ENCODE measurements around the gene TEKTIP1. TPM values are rescaled to one million over a fixed set of nuclear protein-coding genes. Genes with fewer than 3 reads are reported as not detected.

Gene TEKTIP1
- polyA plus RNA-seq, 5 donors = 2.3 to 7.5 (median 4.6) TPM

- DNase-seq = no peak
Observed at GRCh38 chr19:3585301-3586126, 46.5 kb downstream of the TEKTIP1 start, which contains the start of gene GIPC3. GIPC3 (plus strand) TSS chr19:3585478; CDS start chr19:3585598, 120 bp downstream.

DNA sequence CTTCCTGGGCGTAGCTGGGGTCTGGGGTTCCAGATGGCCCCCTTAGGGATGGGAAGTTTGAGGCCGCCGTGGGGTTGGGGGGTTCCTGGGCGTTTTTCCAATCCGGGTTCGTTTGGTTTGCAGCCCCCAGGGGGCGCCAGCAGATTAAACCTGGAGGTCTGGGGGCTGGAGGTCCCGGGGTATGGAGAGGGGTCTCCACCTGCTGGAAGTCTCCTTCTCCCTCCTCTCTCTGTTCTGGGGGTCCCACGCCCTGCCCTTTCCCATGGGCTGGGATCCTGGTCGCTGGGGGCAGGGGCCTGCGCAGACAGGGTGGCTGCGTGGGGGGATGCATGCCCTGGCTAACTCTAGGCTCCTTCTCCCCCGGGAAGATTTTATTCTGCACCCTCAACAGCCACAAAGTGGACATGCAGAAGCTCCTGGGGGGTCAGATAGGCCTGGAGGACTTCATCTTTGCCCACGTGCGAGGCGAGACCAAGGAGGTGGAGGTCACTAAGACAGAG lies 47.2 kb downstream of the TEKTIP1 start:
- no peak for DNase-seq

- DNase-seq = no peak
Observed at GRCh38 chr19:3586707-3587346, 47.9 kb downstream of the TEKTIP1 start.

DNA sequence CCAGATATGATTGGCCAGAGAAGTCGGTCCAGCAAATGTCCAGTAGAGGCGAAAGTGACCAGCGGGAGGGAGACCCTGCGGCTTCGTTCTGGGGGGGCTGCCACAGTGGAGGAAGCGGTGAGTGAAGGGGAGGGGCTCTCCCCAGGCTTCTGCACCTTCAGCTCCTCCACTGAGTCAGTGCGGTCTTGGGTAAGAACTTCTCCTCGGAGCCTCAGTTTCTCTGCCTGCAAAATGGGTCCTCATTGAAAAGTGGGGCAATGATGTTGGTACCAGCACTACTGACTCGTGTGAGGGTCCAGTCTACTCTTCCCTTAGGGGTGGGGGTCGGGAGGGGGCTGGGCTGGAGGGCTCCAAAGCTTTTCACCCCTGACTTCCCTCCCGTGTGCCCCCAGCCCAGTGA lies 50.5 kb downstream of the TEKTIP1 start:
- DNase-seq = no peak

- DNase-seq = no peak
Observed at GRCh38 chr19:3589949-3590348, 51.0 kb downstream of the TEKTIP1 start.

DNA sequence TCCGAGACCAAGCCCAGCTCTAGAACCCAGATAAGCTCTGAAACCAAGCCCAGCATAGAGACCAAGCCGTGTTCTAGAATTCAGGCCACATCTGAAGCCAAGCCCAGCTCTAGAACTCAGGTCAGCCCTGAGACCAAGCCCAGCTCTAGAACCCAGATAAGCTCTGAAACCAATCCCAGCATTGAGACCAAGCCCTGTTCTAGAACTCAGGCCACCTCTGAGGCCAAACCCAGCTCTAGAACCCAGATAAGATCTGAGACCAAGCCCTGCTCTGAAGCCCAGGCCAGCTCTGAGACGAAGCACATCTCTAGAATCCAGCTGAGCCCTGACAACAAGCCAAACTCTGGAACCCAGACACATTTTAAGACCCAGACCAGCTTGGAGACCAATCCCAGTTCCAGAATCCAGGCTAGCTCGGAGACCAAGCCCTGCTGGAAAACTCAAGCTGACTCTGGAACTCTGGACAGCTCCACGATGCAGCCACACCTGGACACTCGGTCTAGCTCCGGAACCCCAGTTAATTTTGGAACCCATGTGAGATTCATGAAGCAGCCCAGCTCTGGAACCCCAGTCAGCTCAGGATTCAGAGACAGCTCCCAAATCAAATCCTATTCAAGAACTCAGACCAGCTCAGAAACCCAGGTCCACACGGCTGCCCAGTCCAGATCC lies 52.2 kb downstream of the TEKTIP1 start:
- no peak for DNase-seq

DNA sequence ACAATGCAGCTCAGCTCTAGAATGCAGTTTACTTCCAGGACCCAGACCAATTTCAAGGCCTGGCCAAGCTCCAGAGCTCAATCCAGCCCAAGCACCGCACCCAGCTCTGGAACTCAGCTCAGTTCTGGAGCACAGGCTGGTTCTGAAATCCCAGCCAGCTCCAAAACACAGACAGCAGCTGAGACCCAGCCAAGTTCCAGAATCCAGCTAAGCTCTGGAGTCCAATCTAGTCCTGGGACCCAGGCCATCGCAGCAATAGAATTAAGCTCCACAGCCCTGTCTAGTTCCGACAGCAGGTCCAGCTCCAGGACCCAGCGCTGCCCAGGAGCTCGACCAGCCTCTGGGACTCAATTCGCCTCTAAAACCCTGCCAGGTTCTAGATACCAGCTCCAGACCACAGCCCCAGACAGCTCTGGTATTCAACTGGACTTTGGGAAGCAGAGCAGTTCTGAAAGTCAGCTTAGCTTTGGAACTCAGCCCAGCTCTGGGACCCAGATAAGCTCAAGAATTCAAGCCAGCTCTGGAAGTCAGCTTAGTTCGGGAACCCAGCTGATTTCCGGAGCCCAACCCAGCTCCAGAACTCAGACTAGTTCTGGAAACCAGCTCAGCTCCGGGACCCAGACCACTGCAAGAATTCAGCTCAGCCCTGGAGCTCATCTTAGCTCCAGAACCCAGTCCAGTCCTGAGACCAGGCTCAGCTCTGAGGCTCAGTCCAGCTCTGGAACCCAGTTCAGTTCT lies 53.1 kb downstream of the TEKTIP1 start:
- no peak for DNase-seq

GRCh38 chr19:3593156-3593555 lies 54.2 kb downstream of the TEKTIP1 start:
- DNase-seq = no peak

Other genes starting within 250 kb of the TEKTIP1 start
- gene NFIC, start 172.6 kb upstream of the TEKTIP1 start, polyA plus RNA-seq (ENCODE audit: insufficient read depth in 1 of 5, insufficient read length in 5 of 5, low replicate concordance in 1 of 5) = 10 to 100 TPM; 31.3 to 72.3 (median 36.8) TPM
- 1 to 10 TPM in 3 of 5 donors, under 1 TPM in 2; 0.59 to 3.7 (median 1.1) TPM for gene SMIM24, start 58.6 kb upstream of the TEKTIP1 start, polyA plus RNA-seq (ENCODE audit: insufficient read depth in 1 of 5, insufficient read length in 5 of 5, low replicate concordance in 1 of 5)
- not detected for gene SMIM44, start 55.7 kb upstream of the TEKTIP1 start, polyA plus RNA-seq (ENCODE audit: insufficient read depth in 1 of 5, insufficient read length in 5 of 5, low replicate concordance in 1 of 5)
- gene DOHH, start 38.5 kb upstream of the TEKTIP1 start, polyA plus RNA-seq (ENCODE audit: insufficient read depth in 1 of 5, insufficient read length in 5 of 5, low replicate concordance in 1 of 5) = 10 to 100 TPM in 1 of 5 donors, 1 to 10 TPM in 4; 4.4 to 11.5 (median 6.6) TPM
- gene FZR1, start 32.9 kb upstream of the TEKTIP1 start, polyA plus RNA-seq (ENCODE audit: insufficient read depth in 1 of 5, insufficient read length in 5 of 5, low replicate concordance in 1 of 5) = 10 to 100 TPM; 37.0 to 63.1 (median 50.3) TPM
- gene MFSD12, start 18.4 kb downstream of the TEKTIP1 start, polyA plus RNA-seq (ENCODE audit: insufficient read depth in 1 of 5, insufficient read length in 5 of 5, low replicate concordance in 1 of 5) = 10 to 100 TPM; 28.1 to 48.9 (median 36.4) TPM
- 100 to 1,000 TPM in 1 of 5 donors, 10 to 100 TPM in 4; 72.5 to 129 (median 85.3) TPM for gene HMG20B, start 33.8 kb downstream of the TEKTIP1 start, polyA plus RNA-seq (ENCODE audit: insufficient read depth in 1 of 5, insufficient read length in 5 of 5, low replicate concordance in 1 of 5)
- 1 to 10 TPM; 3.9 to 6.3 (median 4.2) TPM for gene GIPC3, start 46.3 kb downstream of the TEKTIP1 start, polyA plus RNA-seq (ENCODE audit: insufficient read depth in 1 of 5, insufficient read length in 5 of 5, low replicate concordance in 1 of 5)
- gene TBXA2R, start 67.7 kb downstream of the TEKTIP1 start, polyA plus RNA-seq (ENCODE audit: insufficient read depth in 1 of 5, insufficient read length in 5 of 5, low replicate concordance in 1 of 5) = 1 to 10 TPM; 1.6 to 3.8 (median 2.7) TPM
- gene CACTIN, start 87.6 kb downstream of the TEKTIP1 start, polyA plus RNA-seq (ENCODE audit: insufficient read depth in 1 of 5, insufficient read length in 5 of 5, low replicate concordance in 1 of 5) = 10 to 100 TPM; 18.4 to 34.7 (median 26.0) TPM
- 10 to 100 TPM; 16.6 to 32.1 (median 23.6) TPM for gene PIP5K1C, start 161.3 kb downstream of the TEKTIP1 start, polyA plus RNA-seq (ENCODE audit: insufficient read depth in 1 of 5, insufficient read length in 5 of 5, low replicate concordance in 1 of 5)
- gene TJP3, start 169.2 kb downstream of the TEKTIP1 start, polyA plus RNA-seq (ENCODE audit: insufficient read depth in 1 of 5, insufficient read length in 5 of 5, low replicate concordance in 1 of 5) = 10 to 100 TPM in 4 of 5 donors, 1 to 10 TPM in 1; 9.4 to 20.0 (median 16.0) TPM
- 10 to 100 TPM; 11.0 to 23.3 (median 18.1) TPM for gene APBA3, start 222.5 kb downstream of the TEKTIP1 start, polyA plus RNA-seq (ENCODE audit: insufficient read depth in 1 of 5, insufficient read length in 5 of 5, low replicate concordance in 1 of 5)
- gene MRPL54, start 223.5 kb downstream of the TEKTIP1 start, polyA plus RNA-seq (ENCODE audit: insufficient read depth in 1 of 5, insufficient read length in 5 of 5, low replicate concordance in 1 of 5) = 10 to 100 TPM; 22.2 to 46.5 (median 24.4) TPM
- not detected for gene RAX2, start 233.1 kb downstream of the TEKTIP1 start, polyA plus RNA-seq (ENCODE audit: insufficient read depth in 1 of 5, insufficient read length in 5 of 5, low replicate concordance in 1 of 5)
- gene MATK, start 247.2 kb downstream of the TEKTIP1 start, polyA plus RNA-seq (ENCODE audit: insufficient read depth in 1 of 5, insufficient read length in 5 of 5, low replicate concordance in 1 of 5) = 1 to 10 TPM in 4 of 5 donors, under 1 TPM in 1; 0.84 to 2.7 (median 1.1) TPM